ENCODE data around the gene SPTBN5.

- no peak for TF ChIP-seq EZH2phosphoT487 (IDR thresholded peaks at IDR 0.05; ENCODE audit: borderline replicate concordance, low read depth, low read length)
- TF ChIP-seq CTCF (conservative IDR thresholded peaks at IDR 0.05; ENCODE audit: low read length), result no peak
These were observed 39.9 kb upstream of the SPTBN5 start for GRCh38 chr15:41933771-41934170.
